GM21526 (cell line): ENCODE measurements around the gene TFIP11.
A peak's percentile ranks its signal among the peaks of the same experiment; 100 is the strongest.

Experiments used
- ATAC-seq: cut with Tn5 transposase; IDR thresholded peaks from one replicate; pipeline ENCODE4 v1.9.1; 2021; ENCODE audit warnings: moderate library complexity; ENCODE audit not compliant: unreplicated experiment, low FRiP score

TFIP11 gene

DNA sequence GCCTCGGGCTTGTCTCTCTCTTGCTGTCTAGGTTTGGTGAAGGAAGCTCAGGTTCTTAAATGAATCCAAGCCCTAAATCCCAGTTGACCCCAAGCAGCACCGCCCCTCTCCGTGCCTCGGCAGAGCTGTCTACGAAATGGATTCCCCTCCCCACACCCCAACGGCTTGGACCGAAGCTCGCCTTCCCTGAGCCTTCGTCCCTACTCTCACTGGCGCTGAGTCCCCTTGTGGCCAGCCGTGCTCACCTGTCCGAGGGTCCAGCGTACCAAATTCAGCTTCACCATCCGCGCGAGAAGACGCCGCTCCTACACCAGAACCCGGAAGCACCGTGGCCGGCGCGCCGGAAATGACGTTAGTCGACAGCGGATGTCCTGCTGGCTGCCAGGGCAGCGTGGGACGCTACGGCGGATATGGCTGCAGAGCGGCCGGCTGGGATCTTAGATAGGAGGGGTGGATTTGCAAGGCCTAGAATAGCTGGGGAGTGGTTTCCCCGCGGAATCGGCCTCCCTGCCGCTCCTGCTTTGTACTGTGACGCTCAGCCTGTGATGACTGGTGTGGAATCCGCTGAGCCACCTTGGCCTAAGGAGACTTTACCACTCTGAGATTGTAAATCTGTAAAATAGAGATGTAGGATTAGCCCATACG, at the start of gene TFIP11:
TSS of gene TFIP11 (minus strand) at position 325 of the 645 bp plus-strand sequence. CDS start 2,201 bp downstream, outside the sequence.
- peak; percentile 80 for ATAC-seq

DNA sequence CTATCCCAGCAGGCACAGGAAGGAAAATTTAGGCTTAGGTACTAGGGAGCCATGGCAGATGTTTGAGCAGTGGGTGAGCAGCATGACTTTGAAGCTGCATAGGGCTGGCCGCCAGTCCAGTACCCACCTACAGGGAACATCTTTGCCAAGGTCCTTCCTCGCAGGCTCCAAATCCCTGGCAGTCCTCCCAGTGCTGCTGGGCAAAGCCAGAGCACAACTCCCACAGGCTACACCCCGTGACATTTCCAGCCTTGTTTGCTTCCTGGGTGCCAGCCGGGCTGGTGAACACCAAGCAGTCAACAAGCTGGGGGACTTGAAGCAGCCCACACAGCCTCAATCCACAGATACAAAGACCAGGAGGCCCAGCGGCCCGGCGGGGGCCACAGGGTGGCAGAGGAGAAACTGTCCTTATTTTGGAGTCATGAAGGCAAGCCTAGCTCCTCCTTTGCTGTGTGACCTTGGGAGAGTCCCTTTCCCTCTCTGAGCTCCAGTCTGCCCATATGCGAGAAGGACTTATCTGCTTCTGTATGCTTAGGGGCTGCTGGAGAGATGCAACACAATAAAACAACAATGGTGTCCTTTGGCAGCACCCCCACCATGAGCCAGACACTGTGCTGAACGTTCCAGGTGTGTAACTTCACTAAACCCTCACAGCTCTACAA, 49.6 kb upstream of the TFIP11 start:
- no peak for ATAC-seq

DNA sequence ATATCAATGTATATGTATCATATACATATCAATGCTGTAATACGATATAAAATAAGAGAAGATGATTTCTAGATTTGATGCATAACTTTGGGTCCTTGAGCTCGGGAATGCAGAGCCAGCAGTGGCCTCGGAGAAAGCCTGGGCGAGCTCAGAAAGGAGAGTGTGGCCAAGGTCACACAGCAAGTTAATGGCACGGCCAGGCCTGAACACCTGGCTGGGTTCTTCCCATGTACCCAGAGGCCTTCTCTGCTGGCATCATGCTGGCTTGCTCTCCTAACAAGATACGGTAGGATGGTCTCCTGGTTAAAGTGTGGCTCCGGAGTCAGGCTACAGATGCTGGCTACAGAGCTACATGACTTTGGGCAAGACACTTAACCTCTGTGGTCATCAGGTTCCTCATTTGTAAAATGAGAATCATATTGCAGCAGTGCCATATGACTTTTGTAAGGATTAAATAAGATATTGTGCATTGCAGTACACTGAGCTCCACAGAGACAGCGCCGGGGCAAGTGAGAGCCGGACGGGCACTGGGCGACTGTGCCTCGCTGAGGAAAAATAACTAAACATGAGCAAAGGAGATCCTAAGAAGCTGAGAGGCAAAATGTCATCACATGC, 47.8 kb upstream of the TFIP11 start:
- no peak for ATAC-seq

DNA sequence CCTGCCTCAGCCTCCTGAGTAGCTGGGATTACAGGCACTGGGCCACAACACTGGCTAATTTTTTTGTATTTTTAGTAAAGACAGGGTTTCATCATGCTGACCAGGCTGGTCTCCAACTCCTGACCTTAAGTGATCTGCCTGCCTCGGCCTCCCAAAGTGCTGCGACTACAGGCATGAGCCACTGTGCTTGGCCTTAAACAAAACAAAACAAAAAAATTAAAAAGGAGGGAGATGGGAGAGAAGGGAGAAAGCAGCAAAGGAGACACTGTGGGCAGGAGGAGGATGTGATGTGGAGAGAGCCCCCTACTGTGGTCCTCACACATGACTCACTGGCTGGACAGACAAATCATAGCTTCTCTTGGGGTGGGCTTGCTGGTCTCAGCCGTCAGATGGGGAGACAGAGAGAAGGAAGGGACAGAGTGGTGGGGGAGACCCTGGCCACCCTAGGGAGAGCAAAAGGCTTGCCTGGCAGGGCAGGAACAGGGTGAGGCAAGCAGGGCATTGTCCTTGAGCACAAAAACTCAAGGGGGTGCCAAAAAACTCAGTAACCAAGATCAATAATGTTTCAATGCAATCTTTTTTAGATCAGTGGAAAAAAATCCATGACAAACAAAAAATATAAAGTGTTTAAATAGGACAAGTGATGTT, 46.1 kb upstream of the TFIP11 start:
- no peak for ATAC-seq

DNA sequence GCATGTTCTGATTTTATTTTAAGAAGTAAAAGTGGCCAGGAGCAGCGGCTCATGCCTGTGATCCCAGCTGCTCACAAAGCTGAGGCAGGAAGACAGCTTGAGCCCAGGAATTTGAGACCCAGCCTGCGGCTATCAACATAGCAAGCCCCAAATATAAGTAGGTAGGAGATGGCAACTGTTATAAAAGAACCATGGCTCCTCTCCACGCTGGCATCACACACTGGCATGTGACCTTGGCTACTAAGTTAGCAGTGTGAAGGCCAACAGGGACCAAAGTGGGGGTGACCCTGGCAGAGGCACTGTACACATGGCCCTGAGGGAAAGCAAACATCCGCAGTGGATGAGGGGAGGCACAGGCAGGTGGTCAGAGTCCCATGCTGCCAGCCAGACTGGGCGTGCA, 44.6 kb upstream of the TFIP11 start:
- ATAC-seq: no peak

DNA sequence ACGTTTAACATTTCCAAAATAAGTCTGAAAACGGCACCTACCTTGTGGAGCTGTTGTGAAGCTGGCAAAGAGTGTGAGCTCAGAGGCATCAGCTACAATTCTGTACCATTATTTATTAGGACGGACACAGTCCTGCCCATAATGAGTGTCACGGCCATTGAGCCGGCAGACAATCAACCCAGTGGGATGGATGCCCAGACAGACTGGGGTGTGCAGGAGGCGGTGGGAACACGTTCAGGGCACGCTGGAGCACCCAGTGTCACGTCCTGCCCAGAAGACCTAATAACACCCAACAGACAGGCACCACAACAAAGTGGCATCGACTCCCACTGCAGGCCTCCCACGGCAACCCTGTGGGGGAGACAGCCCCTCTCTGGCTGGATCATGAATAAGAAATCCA, 43.2 kb upstream of the TFIP11 start:
- ATAC-seq: no peak

DNA sequence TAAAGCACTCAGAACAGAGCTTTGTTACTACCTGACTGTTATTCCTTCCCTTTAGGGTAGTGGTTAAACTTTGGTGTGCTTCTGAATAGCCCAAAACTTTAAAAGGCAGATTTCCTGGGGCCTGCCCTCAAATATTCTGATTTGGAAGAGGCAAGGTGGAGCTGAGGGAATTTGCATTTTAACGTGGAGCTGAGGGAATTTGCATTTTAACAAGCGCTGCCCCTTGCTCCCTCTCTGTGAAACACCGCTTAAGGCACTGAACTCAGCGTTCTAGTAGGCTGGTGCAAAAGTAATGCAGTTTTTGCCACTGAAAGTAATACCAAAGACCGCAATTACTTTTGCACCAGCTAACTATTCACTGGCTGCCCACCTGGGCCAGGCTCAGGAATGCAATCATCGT, 42.7 kb upstream of the TFIP11 start:
- ATAC-seq: no peak

DNA sequence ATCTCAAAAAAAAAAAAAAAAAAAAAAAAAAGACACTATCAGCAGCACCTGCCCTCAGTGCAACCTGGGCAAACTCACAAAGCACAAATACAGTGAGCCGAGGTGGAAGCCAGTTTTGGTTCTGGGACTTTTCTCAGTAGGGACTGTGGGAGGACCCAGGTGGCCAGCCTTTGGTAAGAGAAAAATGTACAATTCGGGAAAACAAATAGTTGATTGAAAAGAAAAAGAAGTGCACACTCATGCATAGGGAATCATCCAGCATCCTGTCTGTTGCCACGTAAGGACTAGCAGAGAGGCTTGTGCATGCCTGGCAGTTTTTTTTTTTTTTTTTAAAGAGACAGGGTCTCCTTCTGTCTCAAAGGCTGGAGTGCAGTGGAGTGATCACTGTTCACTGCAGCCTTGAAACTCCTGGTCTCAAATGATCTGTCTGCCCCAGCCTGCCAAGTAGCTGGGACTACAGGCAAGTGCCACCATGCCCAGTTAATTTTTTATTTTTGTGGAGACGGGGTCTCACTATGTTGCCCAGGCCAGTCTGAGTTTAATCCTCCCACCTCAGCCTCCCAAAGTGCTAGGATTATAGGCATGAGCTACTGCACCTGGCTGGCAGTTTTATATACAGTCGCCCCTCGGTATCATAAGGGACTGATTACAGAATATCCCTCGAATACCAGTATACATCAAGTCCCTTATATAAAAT, 40.9 kb upstream of the TFIP11 start:
- no peak for ATAC-seq

DNA sequence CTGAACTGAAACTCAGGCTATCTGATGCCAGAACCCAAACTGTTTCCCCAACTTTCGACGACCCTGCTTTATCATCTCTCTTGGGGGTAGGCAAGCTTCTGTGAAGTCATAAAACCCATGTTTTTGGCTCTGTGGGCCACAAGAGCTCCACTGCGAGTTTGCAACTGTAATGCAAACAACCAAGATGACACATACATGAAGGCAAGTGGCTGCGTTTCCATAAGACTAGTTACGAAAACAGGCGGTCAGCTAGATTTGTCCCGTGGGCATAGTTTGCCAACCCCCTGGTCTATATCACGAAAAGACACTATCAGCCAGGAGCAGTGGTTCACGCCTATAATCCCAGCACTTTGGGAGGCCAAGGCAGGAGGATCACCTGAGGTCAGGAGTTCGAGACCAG, 40.2 kb upstream of the TFIP11 start:
- no peak for ATAC-seq

DNA sequence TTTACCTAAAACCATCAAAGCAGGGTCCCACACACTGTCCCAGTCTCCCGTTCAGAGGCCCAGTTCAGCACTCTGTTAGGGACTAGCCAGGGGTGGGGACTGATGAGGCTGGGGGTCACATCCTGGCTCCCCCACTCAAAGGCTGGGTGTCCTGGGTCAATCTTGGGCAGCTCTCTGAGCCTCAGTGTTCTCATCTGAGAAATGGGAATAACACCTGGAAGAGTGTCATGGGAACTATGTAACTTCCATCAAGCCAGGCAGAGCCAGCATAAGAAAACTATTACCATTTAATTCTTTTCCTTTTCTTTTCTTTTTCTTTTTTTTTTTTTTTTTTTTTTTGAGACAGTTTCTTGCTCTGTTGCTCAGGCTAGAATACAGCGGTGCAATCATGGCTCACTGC, 39.3 kb upstream of the TFIP11 start:
- no peak for ATAC-seq

DNA sequence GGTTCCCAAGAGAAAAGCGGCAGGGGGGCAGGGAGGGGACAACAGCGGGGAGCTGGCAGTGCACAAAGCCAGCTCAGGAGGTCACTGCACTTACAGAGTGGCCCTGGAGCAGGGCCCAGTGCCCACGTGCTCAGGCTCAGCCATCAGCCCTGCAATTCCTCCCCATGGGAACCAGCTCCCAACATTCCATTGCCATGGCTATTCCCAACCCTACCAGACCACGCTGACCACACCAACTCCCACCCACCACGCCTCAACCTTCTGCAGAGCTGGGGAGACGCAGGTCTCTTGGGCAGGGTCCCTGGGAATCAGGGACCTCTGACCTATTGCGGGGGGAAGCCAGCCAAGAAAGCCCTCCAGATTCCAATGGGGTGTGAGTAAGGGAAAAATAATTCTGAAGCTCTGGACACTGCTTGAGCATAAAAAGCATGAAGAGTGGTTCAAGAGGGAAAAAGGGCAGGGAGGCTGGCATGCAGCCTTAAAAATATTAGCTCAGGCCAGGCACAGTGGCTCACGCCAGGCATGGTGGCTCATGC, 38.3 kb upstream of the TFIP11 start:
- ATAC-seq: no peak

DNA sequence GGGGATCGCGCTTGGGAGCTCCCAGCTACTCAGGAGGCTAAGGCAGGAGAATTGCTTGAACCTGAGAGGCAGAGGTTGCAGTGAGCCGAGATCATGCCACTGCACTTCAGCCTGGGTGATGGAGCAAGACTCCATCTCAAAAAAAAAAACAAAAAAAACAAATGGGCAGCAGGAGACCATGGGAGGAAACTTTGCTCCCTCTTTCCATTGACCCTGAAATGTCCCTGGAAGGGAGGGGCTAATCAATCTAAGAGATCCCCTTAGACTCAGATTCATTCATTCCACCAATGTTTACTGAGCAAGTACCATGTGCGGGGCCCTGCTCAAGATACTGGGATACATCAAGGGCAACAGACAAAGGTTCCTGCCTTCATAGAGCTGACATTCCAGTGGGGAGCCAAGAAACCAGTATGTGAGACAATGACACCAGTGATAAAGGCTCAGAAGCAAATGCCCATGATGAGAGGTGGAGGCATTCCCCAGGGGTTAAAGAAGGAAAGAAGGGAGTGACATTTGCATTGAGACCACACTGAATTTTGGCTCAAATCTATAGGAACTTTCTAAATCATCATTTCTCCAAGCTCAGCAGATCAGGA, 37.7 kb upstream of the TFIP11 start:
- ATAC-seq: no peak

DNA sequence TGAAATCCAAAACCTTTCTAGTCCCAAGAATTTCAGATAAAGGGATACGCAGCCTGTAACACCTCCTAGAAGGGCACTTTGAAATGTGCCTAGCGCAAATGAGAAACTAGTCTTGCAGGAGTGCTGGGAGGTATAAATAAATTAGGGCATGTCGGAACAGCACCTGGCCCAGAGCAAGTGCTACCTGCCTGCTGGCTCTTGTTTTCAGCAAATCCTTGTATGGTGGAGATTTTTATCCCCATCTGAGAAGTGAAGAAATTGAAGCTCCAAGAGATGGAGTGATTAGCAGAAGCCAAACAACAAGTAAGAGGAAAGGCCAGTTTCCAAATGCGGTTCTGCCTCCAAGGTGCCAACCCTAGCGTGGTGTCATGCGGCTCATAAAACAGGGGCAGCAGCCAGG, 36.7 kb upstream of the TFIP11 start:
- ATAC-seq: no peak

DNA sequence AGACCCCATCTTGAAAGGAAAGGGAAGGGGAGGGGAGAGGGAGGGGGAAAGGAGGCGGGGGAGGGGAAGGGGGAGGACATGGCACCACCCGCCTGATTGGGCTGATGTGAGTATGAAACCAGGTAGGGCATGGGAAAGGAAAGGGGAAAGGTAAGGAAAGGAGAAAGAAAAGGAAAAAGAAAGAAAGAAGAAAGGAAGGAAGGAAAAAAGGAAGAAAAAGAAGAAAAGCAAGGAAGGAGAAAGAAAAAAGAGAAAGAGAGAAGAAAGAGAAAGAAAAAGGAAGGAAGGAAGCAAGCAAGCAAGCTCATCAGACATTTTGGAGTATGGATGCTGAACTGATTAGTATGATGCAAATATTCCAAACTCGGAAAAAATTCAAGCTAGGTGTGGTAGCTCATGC, 36.0 kb upstream of the TFIP11 start:
- no peak for ATAC-seq

DNA sequence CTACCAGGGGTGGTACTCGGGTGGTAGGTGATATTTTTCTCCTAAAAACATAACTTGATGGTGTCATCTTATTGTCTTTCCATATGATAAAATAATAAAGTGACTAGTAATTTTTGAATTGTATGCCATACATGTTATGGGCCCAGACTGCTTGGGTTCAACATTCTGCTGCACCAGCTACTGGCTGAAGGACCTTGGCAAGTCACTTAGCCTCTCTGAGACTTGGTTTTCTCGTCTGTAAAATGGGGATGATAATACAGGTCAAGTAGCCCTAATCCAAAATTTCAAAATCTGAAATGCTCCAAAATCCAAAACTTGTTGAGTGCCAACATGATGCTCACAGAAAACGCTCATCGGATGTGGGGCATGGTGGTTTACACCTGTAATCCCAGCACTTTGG, 35.6 kb upstream of the TFIP11 start:
- no peak for ATAC-seq

DNA sequence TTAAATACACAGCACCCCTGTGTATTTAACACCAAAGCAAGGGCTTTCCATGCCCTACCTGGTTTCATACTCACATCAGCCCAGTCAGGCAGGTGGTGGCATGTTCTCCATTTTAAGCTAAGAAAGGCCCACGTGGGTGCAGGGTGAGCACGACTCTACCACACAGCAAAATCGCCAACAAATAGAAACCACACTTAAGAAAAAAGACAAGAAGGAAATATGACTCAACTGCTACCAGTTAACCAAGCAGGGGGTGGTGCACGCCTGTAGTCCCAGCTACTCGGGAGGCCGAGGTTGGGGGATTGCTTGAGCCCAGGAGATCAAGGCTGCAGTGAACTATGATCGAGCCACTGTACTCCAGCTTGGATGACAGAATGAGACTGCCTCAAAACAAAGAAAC, 35.2 kb upstream of the TFIP11 start:
- ATAC-seq: no peak

DNA sequence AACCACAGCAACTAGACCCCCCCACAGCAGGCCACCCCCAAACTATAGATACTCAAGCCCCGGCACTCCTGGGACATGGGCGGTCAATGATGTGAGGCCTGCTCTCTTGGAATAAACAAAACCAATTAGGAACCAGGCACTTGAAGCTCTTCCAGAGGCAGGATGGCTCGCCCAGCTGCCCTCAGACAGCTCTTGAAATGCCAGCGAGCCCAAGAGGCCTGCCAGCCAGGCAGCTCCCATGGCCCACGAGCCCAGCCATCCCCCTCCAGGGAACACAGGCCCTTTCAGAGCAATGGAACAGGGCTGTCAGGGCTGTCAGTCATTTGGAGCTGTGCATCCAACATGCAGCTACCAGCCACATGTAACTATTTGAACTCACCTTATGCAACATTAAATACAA, 34.0 kb upstream of the TFIP11 start:
- ATAC-seq: no peak

DNA sequence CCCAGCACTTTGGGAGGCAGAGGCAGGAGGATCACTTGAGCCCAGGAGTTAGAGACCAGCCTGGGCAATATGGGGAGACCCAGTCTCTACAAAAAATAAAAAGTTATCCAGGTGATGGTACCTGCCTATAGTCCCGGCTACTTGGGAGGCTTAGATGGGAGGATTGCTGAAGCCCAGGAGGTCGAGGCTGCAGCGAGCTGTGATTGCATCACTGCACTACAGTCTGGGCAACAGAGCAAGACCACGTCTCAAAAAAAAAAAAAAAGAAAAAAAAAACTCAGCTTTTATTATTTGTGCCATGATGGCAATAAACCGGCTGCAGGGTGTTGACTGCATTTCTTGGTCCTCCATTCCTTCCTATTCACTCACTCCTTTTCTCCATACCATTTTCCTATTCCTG, 33.6 kb upstream of the TFIP11 start:
- no peak for ATAC-seq

DNA sequence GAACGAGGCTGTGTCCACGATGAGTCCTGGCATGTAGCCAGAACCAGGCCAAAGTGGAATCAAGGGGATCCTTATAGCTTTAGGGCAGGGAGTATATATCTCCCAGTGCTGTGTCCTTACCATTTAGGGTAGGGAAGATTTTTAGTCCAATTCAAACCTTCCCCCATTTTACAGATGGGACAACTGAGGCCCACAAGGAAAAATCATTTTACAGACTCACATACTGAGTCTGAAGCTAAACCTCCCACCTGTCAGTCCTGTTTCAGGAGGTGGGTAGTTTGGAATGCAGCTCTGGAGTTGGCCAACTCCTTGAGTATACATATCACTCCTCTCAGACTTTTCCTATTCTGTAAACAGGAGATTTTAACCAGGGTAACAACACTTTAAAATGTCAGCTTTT, 33.1 kb upstream of the TFIP11 start:
- ATAC-seq: no peak

DNA sequence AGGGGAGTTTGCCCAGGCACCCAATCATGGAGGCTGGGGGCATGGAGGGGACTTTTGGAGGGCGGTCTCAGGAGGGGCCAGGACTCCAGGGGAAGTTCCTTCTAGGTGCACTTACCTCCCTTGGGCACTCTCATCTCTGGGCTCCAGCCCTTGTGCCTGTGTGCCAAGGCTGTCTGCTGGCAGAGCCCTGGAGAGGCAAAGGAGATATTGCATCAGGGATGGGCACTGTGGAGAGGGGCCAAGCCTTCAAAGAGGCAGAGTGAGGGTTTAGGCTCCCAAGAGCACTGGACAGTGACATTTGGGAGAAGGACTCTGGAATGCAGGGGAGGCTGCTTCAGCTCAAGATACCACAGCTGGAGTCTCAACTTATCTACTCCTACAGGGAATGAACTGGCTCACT, 32.2 kb upstream of the TFIP11 start:
- no peak for ATAC-seq
